Measurements from ENCODE around the gene INTS15.
A peak's percentile ranks its signal among the peaks of the same experiment; 100 is the strongest.

INTS15 gene

DNA sequence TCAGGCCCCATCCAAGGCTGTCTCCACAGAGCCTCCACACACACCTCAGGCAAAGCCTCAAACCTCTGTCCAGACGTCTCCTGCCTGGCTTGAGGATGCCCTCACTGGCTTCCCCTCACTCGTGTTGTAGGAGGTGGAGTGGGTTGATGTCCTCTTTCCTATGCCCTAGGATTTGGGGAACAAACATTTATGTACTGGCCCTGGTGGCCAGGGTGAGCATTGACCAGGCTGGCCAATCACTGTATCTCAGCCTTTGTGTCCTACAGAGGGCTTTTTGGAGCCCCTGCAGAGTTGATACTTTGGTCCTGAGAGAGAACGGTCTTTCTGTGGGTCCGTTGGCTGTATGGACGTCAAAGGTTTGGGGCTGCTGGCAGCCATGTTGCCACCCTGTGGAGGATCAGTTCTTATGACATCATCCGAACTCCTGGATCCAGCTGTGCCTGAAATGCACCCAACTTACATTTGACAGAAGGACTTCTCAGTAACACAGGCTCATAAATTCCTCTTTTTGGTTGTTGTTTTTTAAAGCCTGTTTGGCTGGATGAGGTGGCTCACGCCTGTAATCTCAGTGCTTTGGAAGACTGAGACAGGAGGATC is 36.3 kb upstream of the INTS15 start:
- TF ChIP-seq, protein P1, sequence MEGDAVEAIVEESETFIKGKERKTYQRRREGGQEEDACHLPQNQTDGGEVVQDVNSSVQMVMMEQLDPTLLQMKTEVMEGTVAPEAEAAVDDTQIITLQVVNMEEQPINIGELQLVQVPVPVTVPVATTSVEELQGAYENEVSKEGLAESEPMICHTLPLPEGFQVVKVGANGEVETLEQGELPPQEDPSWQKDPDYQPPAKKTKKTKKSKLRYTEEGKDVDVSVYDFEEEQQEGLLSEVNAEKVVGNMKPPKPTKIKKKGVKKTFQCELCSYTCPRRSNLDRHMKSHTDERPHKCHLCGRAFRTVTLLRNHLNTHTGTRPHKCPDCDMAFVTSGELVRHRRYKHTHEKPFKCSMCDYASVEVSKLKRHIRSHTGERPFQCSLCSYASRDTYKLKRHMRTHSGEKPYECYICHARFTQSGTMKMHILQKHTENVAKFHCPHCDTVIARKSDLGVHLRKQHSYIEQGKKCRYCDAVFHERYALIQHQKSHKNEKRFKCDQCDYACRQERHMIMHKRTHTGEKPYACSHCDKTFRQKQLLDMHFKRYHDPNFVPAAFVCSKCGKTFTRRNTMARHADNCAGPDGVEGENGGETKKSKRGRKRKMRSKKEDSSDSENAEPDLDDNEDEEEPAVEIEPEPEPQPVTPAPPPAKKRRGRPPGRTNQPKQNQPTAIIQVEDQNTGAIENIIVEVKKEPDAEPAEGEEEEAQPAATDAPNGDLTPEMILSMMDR (IDR thresholded peaks at IDR 0.05; ENCODE audit: control insufficient read depth, insufficient read depth, low read depth, low read length, missing control alignments) = no peak
- H3K4me3 ChIP-seq (ENCODE audit: control insufficient read depth, low read depth, low read length) = no peak overlapping the region
- DNase-seq (ENCODE audit: low read depth) = no peak

DNA sequence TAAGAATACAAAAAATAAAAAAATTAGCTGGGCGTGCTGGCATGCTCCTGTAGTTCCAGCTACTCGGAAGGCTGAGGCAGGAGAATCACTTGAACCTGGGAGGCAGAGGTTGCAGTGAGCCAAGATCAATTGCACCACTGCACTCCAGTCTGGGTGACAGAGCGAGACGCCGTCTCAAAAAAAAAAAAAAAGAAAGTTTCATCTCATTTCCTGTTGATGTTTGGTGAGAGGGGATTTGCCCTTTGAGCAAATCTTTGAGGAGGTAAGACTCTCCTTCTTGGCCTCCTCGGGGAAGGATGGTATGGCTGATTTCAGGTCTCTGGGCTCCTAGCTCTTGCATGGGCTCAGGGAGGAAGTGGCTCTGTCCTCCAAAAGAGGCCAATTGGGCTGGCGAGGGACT is 35.0 kb upstream of the INTS15 start:
- DNase-seq (ENCODE audit: low read depth) = no peak
- TF ChIP-seq, protein P1 (IDR thresholded peaks at IDR 0.05; ENCODE audit: control insufficient read depth, insufficient read depth, low read depth, low read length, missing control alignments) = no peak
- no peak overlapping the region for H3K4me3 ChIP-seq (ENCODE audit: control insufficient read depth, low read depth, low read length)

DNA sequence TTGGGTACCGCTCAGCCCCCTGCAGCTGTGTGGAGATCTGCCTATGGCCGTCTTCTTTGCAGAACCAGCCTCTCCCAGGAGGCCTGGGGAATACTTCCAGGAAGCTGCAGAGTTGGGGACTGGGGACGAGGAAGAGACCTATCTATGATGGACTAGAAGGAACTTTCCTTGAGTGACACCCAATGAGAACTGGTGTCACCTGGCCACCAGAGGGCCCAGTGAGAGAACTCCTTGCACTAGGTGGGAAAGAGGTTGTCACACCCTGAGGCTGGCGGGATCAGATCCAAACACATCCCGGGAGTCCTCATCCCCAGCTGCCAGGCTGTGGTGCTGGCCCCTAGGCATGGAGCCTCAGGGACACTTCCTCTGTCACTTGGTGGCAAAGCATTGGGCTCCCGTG is 33.6 kb upstream of the INTS15 start:
- no peak overlapping the region for H3K4me3 ChIP-seq (ENCODE audit: control insufficient read depth, low read depth, low read length)
- TF ChIP-seq, protein P1 (IDR thresholded peaks at IDR 0.05; ENCODE audit: control insufficient read depth, insufficient read depth, low read depth, low read length, missing control alignments) = no peak
- DNase-seq (ENCODE audit: low read depth) = no peak

DNA sequence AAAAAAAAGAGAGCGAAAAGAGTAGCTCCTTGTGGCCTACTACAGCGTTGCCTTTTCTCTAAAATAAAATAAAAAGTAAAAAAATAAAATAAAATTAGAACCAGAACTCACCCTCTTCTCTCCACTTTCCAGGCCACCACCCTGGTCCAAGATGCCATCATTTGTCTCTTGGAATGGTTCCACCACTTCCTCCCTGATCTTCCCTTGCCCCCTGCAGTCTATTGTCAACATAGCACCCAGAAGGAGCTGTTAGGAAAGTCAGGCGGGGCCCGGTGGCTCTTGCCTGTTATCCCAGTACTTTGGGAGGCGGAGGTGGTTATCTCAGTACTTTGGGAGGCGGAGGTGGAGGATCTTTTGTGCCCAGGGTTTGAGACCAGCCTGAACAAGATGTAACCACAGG is 31.0 kb upstream of the INTS15 start:
- TF ChIP-seq, protein P1 (IDR thresholded peaks at IDR 0.05; ENCODE audit: control insufficient read depth, insufficient read depth, low read depth, low read length, missing control alignments) = peak; percentile 52
- no peak overlapping the region for H3K4me3 ChIP-seq (ENCODE audit: control insufficient read depth, low read depth, low read length)
- peak; percentile 5 for DNase-seq (ENCODE audit: low read depth)

DNA sequence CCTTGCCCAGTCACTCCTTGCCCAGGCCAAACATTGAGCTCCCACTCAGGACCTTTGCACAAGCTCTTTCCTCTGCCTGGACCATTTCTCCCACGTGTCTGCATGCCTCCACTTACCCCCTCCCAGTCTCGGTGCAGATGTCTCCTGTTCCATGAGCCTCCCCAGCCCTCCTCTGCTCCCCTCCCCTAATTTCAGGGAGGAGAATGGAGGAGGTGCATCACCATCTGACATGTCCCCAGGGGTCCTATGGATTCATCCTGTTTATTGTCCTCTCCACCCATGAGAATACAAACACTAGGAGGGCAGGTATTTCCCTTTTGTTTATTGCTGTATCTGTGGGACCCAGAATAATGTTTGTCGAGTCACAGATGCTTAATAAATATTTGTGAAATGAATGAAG is 29.9 kb upstream of the INTS15 start:
- no peak overlapping the region for H3K4me3 ChIP-seq (ENCODE audit: control insufficient read depth, low read depth, low read length)
- TF ChIP-seq, protein P1 (IDR thresholded peaks at IDR 0.05; ENCODE audit: control insufficient read depth, insufficient read depth, low read depth, low read length, missing control alignments) = no peak
- no peak for DNase-seq (ENCODE audit: low read depth)

DNA sequence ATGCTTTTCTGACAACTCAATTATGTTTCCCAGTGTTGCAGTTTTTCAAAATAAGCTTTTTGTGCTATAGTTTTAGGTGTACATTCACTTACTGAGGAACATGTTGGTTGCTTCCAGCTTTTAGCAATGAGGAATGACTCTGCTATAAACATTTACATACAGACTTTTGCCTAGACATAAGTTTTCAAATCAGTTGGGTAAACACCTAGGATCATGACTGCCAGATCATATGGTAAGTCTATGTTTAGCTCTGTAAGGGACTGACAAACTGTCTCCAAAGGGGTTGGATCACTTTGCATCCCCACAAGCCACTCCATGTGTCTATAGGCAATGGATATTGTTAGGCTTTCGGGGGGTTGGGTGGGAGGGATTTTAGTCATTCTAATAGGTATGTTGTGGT is 27.7 kb upstream of the INTS15 start:
- no peak for DNase-seq (ENCODE audit: low read depth)
- TF ChIP-seq, protein P1 (IDR thresholded peaks at IDR 0.05; ENCODE audit: control insufficient read depth, insufficient read depth, low read depth, low read length, missing control alignments) = no peak
- no peak overlapping the region for H3K4me3 ChIP-seq (ENCODE audit: control insufficient read depth, low read depth, low read length)

Measured in AG09309 (cell line).